Fibroblast of mammary gland (primary cell): ENCODE results near the gene TMEM98.

Experiments
- DNase-seq: peaks from one replicate; pipeline ENCODE4 v3.0.0-alpha.2; 2010; ENCODE audit warnings: low read depth
- H3K4me3 ChIP-seq: 2 replicates; pipeline ENCODE4 v1.5.1; 2011; ENCODE audit warnings: low read depth, mild to moderate bottlenecking, low read length, moderate library complexity; ENCODE audit not compliant: control insufficient read depth
- TF ChIP-seq, protein P1 (sequence below): conservative IDR thresholded peaks from 2 replicates; pipeline ENCODE4 v1.5.1; 2011; ENCODE audit warnings: low read depth, low read length, inconsistent platforms; ENCODE audit not compliant: control insufficient read depth, insufficient read depth

TMEM98 gene

DNA sequence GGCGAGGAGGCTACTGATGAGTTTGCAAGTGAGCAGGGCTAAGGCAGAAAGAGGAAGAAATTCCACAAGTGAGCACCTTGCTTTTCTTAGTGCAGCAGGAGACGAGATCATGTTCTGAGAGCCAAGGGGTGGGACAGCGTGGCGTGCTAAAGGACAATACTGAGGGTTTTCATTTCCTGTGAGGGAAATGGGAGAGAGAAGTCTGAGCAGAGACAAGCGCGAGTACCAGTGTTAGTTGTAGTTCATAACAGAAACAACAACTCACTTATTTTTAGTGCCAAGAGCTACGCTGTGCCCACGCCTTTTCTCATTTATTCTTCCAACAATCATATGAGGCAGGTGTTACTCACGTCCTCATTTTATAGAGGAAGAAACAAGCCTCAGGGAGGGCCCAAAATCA, 66.0 kb downstream of the TMEM98 start:
- no peak overlapping the region for H3K4me3 ChIP-seq
- TF ChIP-seq, protein P1, sequence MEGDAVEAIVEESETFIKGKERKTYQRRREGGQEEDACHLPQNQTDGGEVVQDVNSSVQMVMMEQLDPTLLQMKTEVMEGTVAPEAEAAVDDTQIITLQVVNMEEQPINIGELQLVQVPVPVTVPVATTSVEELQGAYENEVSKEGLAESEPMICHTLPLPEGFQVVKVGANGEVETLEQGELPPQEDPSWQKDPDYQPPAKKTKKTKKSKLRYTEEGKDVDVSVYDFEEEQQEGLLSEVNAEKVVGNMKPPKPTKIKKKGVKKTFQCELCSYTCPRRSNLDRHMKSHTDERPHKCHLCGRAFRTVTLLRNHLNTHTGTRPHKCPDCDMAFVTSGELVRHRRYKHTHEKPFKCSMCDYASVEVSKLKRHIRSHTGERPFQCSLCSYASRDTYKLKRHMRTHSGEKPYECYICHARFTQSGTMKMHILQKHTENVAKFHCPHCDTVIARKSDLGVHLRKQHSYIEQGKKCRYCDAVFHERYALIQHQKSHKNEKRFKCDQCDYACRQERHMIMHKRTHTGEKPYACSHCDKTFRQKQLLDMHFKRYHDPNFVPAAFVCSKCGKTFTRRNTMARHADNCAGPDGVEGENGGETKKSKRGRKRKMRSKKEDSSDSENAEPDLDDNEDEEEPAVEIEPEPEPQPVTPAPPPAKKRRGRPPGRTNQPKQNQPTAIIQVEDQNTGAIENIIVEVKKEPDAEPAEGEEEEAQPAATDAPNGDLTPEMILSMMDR = no peak
- no peak for DNase-seq
